ENCODE measurements around the gene CEP63.

- TF ChIP-seq CTCF (IDR thresholded peaks at IDR 0.05) = no peak
- no peak for TF ChIP-seq POLR2A (IDR thresholded peaks at IDR 0.05)
Measured at GRCh38 chr3:134598763-134599545, 113.1 kb downstream of the CEP63 start.

Data from body of pancreas (tissue), 4 donors.